HepG2 (cell line): Measurements from ENCODE around the gene SLC1A2. TPM values are rescaled to one million over a fixed set of nuclear protein-coding genes. Genes with fewer than 3 reads are reported as not detected.
A peak's percentile ranks its signal among the peaks of the same experiment; 100 is the strongest.

Source experiments
- CEBPG ChIP-seq: IDR thresholded peaks from 2 replicates; pipeline ENCODE4 v1.6.1; 2016
- ELF3 ChIP-seq: IDR thresholded peaks from 2 replicates; pipeline ENCODE4 v1.6.1; 2016; ENCODE audit warnings: missing genetic modification reagents, missing compliant biosample characterization
- JUN ChIP-seq: sonication (generic); formaldehyde crosslinking; IDR thresholded peaks from 2 replicates; pipeline ENCODE4 v1.4.0; 2020; ENCODE audit warnings: mild to moderate bottlenecking, missing genetic modification reagents
- PHF5A ChIP-seq: IDR thresholded peaks from one replicate; pipeline ENCODE4 v1.6.1; 2018; ENCODE audit warnings: low read depth, missing genetic modification reagents; ENCODE audit not compliant: unreplicated experiment
- ZNF558 ChIP-seq: sonication (generic); formaldehyde crosslinking; IDR thresholded peaks from 2 replicates; pipeline ENCODE4 v1.9.0; 2022; ENCODE audit warnings: mild to moderate bottlenecking, missing genetic modification reagents, borderline replicate concordance
- ZNF564 ChIP-seq: sonication (generic); formaldehyde crosslinking; IDR thresholded peaks from 2 replicates; pipeline ENCODE4 v1.8.1; 2023; ENCODE audit warnings: mild to moderate bottlenecking, missing genetic modification reagents
- polyA plus RNA-seq, 8 experiments: library from polyadenylated mRNA; depleted of rRNA in 3 of 8; stranded (reverse) in 7 of 8; unstranded in 1 of 8; fragments of >200 nt; fragmentation: Illumina TruSeq in 4 of 8; extraction: Trizol in 4 of 8; gene quantifications; 2 replicates each; pipeline versions ENCODE4 v1.2.1 to v1.2.3, GENCODE V29; 2011 to 2016; ENCODE audit warnings: low read depth in 4 of 8, missing spikeins in 1 of 8, mixed read lengths in 1 of 8; ENCODE audit not compliant: insufficient read depth in 1 of 8
- total RNA-seq, 5 experiments: library from RNA; depleted of rRNA; stranded (reverse); fragments of >200 nt; fragmentation: Illumina TruSeq; extraction: Trizol; gene quantifications; 2 replicates each; pipeline ENCODE4 v1.2.3, GENCODE V29; 2016; ENCODE audit warnings: low read depth in 1 of 5
- TF ChIP-seq, protein P1 (sequence below), 2 experiments: fragments of 450-650 bp in 1 of 2; sonication (generic) in 1 of 2; formaldehyde crosslinking in 1 of 2; IDR thresholded peaks; 2 replicates each; pipeline versions ENCODE4 v1.6.1 to v1.8.0; 2016 to 2022; ENCODE audit warnings: antibody characterized with exemption in 1 of 2, mild to moderate bottlenecking in 1 of 2, missing genetic modification reagents in 1 of 2
- TF ChIP-seq, protein P2 (sequence below): sonication (generic); formaldehyde crosslinking; IDR thresholded peaks from 2 replicates; pipeline ENCODE4 v1.4.0; 2020; ENCODE audit warnings: missing genetic modification reagents
- TF ChIP-seq, protein P3 (sequence below): sonication (generic); formaldehyde crosslinking; IDR thresholded peaks from 2 replicates; pipeline ENCODE4 v1.4.0; 2020; ENCODE audit warnings: missing genetic modification reagents
- TF ChIP-seq, protein P4 (sequence below): sonication (generic); formaldehyde crosslinking; IDR thresholded peaks from 2 replicates; pipeline ENCODE4 v1.4.0; 2020; ENCODE audit warnings: mild to moderate bottlenecking, missing genetic modification reagents
- TF ChIP-seq, protein P5 (sequence below): sonication (generic); formaldehyde crosslinking; IDR thresholded peaks from 2 replicates; pipeline ENCODE4 v1.4.0; 2020; ENCODE audit warnings: low read depth, missing genetic modification reagents

The SLC1A2 gene
- total and polyA plus RNA-seq, 2 of the 13 experiments (the other 11 are each of a cell fraction or from before 2014, with no cell fraction given) = 23.2 to 43.2 TPM

GRCh38 chr11:35337136-35337913, 82.0 kb downstream of the SLC1A2 start (continued):
- TF ChIP-seq, protein P1, sequence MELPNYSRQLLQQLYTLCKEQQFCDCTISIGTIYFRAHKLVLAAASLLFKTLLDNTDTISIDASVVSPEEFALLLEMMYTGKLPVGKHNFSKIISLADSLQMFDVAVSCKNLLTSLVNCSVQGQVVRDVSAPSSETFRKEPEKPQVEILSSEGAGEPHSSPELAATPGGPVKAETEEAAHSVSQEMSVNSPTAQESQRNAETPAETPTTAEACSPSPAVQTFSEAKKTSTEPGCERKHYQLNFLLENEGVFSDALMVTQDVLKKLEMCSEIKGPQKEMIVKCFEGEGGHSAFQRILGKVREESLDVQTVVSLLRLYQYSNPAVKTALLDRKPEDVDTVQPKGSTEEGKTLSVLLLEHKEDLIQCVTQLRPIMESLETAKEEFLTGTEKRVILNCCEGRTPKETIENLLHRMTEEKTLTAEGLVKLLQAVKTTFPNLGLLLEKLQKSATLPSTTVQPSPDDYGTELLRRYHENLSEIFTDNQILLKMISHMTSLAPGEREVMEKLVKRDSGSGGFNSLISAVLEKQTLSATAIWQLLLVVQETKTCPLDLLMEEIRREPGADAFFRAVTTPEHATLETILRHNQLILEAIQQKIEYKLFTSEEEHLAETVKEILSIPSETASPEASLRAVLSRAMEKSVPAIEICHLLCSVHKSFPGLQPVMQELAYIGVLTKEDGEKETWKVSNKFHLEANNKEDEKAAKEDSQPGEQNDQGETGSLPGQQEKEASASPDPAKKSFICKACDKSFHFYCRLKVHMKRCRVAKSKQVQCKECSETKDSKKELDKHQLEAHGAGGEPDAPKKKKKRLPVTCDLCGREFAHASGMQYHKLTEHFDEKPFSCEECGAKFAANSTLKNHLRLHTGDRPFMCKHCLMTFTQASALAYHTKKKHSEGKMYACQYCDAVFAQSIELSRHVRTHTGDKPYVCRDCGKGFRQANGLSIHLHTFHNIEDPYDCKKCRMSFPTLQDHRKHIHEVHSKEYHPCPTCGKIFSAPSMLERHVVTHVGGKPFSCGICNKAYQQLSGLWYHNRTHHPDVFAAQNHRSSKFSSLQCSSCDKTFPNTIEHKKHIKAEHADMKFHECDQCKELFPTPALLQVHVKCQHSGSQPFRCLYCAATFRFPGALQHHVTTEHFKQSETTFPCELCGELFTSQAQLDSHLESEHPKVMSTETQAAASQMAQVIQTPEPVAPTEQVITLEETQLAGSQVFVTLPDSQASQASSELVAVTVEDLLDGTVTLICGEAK (IDR thresholded peaks at IDR 0.05) = no peak
- TF ChIP-seq, protein P1 (CRISPR knock-in tag; IDR thresholded peaks at IDR 0.05) = no peak
- TF ChIP-seq, protein P2, sequence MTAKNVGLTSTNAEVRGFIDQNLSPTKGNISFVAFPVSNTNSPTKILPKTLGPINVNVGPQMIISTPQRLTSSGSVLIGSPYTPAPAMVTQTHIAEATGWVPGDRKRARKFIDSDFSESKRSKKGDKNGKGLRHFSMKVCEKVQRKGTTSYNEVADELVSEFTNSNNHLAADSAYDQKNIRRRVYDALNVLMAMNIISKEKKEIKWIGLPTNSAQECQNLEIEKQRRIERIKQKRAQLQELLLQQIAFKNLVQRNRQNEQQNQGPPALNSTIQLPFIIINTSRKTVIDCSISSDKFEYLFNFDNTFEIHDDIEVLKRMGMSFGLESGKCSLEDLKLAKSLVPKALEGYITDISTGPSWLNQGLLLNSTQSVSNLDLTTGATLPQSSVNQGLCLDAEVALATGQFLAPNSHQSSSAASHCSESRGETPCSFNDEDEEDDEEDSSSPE (CRISPR knock-in tag) = no peak
- TF ChIP-seq, protein P3, sequence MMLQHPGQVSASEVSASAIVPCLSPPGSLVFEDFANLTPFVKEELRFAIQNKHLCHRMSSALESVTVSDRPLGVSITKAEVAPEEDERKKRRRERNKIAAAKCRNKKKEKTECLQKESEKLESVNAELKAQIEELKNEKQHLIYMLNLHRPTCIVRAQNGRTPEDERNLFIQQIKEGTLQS (CRISPR knock-in tag) = peak; percentile 51; the same call in 1 of the 2 replicates
- TF ChIP-seq, protein P4, sequence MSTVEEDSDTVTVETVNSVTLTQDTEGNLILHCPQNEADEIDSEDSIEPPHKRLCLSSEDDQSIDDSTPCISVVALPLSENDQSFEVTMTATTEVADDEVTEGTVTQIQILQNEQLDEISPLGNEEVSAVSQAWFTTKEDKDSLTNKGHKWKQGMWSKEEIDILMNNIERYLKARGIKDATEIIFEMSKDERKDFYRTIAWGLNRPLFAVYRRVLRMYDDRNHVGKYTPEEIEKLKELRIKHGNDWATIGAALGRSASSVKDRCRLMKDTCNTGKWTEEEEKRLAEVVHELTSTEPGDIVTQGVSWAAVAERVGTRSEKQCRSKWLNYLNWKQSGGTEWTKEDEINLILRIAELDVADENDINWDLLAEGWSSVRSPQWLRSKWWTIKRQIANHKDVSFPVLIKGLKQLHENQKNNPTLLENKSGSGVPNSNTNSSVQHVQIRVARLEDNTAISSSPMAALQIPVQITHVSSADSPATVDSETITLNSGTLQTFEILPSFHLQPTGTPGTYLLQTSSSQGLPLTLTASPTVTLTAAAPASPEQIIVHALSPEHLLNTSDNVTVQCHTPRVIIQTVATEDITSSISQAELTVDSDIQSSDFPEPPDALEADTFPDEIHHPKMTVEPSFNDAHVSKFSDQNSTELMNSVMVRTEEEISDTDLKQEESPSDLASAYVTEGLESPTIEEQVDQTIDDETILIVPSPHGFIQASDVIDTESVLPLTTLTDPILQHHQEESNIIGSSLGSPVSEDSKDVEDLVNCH (CRISPR knock-in tag) = no peak
- TF ChIP-seq ZNF564 (no peak), PHF5A (CRISPR knock-in tag) (no peak), JUN (no peak; the same call in none of the 2 replicates), CEBPG (peak; percentile 51), ZNF558 (CRISPR knock-in tag) (no peak), ELF3 (CRISPR knock-in tag) (0 out of 2 replicates have a peak, but pooled peaks have one; percentile 19)
- TF ChIP-seq, protein P5, sequence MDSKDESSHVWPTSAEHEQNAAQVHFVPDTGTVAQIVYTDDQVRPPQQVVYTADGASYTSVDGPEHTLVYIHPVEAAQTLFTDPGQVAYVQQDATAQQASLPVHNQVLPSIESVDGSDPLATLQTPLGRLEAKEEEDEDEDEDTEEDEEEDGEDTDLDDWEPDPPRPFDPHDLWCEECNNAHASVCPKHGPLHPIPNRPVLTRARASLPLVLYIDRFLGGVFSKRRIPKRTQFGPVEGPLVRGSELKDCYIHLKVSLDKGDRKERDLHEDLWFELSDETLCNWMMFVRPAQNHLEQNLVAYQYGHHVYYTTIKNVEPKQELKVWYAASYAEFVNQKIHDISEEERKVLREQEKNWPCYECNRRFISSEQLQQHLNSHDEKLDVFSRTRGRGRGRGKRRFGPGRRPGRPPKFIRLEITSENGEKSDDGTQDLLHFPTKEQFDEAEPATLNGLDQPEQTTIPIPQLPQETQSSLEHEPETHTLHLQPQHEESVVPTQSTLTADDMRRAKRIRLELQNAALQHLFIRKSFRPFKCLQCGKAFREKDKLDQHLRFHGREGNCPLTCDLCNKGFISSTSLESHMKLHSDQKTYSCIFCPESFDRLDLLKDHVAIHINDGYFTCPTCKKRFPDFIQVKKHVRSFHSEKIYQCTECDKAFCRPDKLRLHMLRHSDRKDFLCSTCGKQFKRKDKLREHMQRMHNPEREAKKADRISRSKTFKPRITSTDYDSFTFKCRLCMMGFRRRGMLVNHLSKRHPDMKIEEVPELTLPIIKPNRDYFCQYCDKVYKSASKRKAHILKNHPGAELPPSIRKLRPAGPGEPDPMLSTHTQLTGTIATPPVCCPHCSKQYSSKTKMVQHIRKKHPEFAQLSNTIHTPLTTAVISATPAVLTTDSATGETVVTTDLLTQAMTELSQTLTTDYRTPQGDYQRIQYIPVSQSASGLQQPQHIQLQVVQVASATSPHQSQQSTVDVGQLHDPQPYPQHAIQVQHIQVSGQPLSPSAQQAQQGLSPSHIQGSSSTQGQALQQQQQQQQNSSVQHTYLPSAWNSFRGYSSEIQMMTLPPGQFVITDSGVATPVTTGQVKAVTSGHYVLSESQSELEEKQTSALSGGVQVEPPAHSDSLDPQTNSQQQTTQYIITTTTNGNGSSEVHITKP (CRISPR knock-in tag) = no peak
